ENCODE data around the gene GPR152. TPM values are rescaled to one million over a fixed set of nuclear protein-coding genes. Genes with fewer than 3 reads are reported as not detected.

Gene GPR152
- total and polyA plus RNA-seq, 2 donors (not counting 3 experiments of a cell fraction or from before 2014, with no cell fraction given): not detected

DNA sequence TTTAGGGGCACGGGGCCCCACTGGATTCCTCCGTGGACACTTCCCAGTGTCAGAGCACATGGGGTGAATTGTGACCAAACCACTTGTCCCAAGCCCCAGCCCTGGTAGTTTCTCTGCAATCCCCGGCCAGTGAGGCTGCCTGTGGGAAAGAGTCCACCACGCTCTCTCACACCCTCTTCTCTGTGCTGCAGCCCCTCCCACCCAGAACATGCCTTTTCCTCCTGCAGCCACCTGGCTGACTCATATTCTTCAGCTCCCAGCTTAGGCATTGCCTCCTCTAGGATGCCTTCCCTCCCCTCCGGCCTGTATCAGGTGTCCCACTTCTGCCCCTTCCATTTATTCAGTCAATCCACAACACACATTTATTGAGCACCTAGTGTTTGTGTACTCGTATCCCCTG lies 29.6 kb downstream of the GPR152 start:
- TF ChIP-seq EZH2 (IDR thresholded peaks at IDR 0.05; ENCODE audit: borderline replicate concordance, low read depth, low read length, severe bottlenecking): no peak
- TF ChIP-seq, protein P1, sequence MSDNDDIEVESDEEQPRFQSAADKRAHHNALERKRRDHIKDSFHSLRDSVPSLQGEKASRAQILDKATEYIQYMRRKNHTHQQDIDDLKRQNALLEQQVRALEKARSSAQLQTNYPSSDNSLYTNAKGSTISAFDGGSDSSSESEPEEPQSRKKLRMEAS (IDR thresholded peaks at IDR 0.05; ENCODE audit: insufficient read depth, insufficient read length): no peak
- TF ChIP-seq JUN (IDR thresholded peaks at IDR 0.05; ENCODE audit: borderline replicate concordance, insufficient read depth, insufficient read length, low read depth): no peak
- no peaks in the 10 kb centered on the region for H3K79me2 ChIP-seq (ENCODE audit: control insufficient read depth, insufficient read depth, low read length)
- no peak overlapping the region for H3K4me3 ChIP-seq (replicated peaks in 1 of 3; ENCODE audit: insufficient read depth in 1 of 3, low read depth in 1 of 3, low read length in 3 of 3)
- no peak overlapping the region for H3K27ac ChIP-seq (ENCODE audit: insufficient read depth, low read depth, low read length)
- no peak overlapping the region for H3K9ac ChIP-seq (replicated peaks; ENCODE audit: extremely low read depth, insufficient read depth, low read length)
- intact Hi-C loops (cut with micrococcal nuclease) (no loop called here), dilution Hi-C loops (cut with MboI; ENCODE audit: extremely low pct_ligation_motif_present, low sequenced_read_pairs) (no loop called here)
- no peaks in the 10 kb centered on the region for H3K27me3 ChIP-seq (ENCODE audit: control insufficient read depth in 2 of 2, insufficient read depth in 2 of 2, low read length in 2 of 2)
- FAIRE-seq: no peak
- no peak overlapping the region for H2AFZ ChIP-seq (ENCODE audit: low read depth, low read length)
- H3K4me2 ChIP-seq (ENCODE audit: insufficient read depth, low read length): no peak overlapping the region
- no peaks in the 10 kb centered on the region for H3K9me3 ChIP-seq (replicated peaks; ENCODE audit: control insufficient read depth, insufficient read depth, low read length)
- BruUV-seq (replicated peaks): no TSS peak
- ChIA-PET CTCF (interaction anchor here (1.4 kb wide), 1 partner anchor 21 kb away, joined by 5 read pairs; the partner anchor contains the start of gene PPP1CA), POLR2A (no interaction called here)
- H3K9me1 ChIP-seq (replicated peaks; ENCODE audit: control insufficient read depth, extremely low read depth, insufficient read depth, low read length): no peaks in the 10 kb centered on the region
- no peaks in the 10 kb centered on the region for H3K36me3 ChIP-seq (ENCODE audit: control insufficient read depth in 2 of 2, extremely low read depth in 1 of 2, insufficient read depth in 2 of 2, low read length in 2 of 2)
- DNase-seq (ENCODE audit: low read depth, low spot score): no peak
- peaks cover 4% of the 10 kb centered on the region for H3K4me1 ChIP-seq (ENCODE audit: control insufficient read depth, extremely low read depth, insufficient read depth, low read length)
- H4K20me1 ChIP-seq (replicated peaks; ENCODE audit: control insufficient read depth, extremely low read depth, insufficient read depth, low read length): no peaks in the 10 kb centered on the region

DNA sequence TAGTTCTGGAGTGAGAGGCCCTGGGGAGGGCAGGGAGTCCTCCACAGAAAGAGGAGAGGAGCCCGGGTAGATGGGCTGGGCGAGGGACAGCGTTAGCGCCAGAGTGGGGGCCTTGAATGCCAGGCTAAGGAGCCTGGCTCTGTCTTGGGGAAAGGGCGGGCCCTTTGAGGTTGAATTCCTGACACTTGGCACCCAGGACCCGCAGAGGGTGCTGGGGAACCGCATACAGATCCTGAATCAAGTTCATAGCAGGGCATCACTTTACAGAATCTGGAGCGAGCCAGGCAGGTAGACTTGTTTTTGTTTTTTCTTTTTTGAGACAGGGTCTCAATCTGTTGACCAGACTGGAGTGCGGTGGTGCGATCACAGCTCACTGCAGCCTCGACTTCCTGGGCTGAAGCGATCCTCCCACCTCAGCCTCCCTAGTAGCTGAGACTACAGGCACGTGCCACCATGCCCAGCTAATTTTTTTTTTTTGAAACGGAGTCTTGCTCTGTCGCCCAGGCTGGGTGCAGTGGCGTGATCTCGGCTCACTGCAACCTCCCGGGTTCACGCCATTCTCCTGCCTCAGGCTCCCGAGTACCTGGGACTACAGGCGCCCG lies 31.0 kb downstream of the GPR152 start:
- FAIRE-seq: no peak
- BruUV-seq (replicated peaks): no TSS peak
- no peak overlapping the region for H3K9ac ChIP-seq (replicated peaks; ENCODE audit: extremely low read depth, insufficient read depth, low read length)

More for the DNA sequence above, 31.0 kb downstream of the GPR152 start:
- ChIA-PET POLR2A (interaction anchor here (1.0 kb wide), 1 partner anchor 20 kb away, joined by 8 read pairs; the partner anchor contains the start of gene PPP1CA), CTCF (interaction anchor here (0.9 to 2.7 kb wide), 4 partner anchors 14 to 30 kb away, joined by 3 to 19 read pairs (median 4); partner anchors contain the start of genes PPP1CA and TBC1D10C)
- no peaks in the 10 kb centered on the region for H3K36me3 ChIP-seq (ENCODE audit: control insufficient read depth in 2 of 2, extremely low read depth in 1 of 2, insufficient read depth in 2 of 2, low read length in 2 of 2)
- no peaks in the 10 kb centered on the region for H4K20me1 ChIP-seq (replicated peaks; ENCODE audit: control insufficient read depth, extremely low read depth, insufficient read depth, low read length)
- no peaks in the 10 kb centered on the region for H3K9me3 ChIP-seq (replicated peaks; ENCODE audit: control insufficient read depth, insufficient read depth, low read length)
- peak overlapping the region; percentile 69 for H2AFZ ChIP-seq (ENCODE audit: low read depth, low read length)
- no peak overlapping the region for H3K4me2 ChIP-seq (ENCODE audit: insufficient read depth, low read length)
- DNase-seq (ENCODE audit: low read depth, low spot score): no peak
- H3K9me1 ChIP-seq (replicated peaks; ENCODE audit: control insufficient read depth, extremely low read depth, insufficient read depth, low read length): no peaks in the 10 kb centered on the region
- no peak for TF ChIP-seq FOS (IDR thresholded peaks at IDR 0.05; ENCODE audit: borderline replicate concordance, insufficient read depth, low read length)
- no peak for TF ChIP-seq GATA2 (IDR thresholded peaks at IDR 0.05; ENCODE audit: insufficient read depth, insufficient read length, low read depth, low read length)
- TF ChIP-seq, protein P1 (IDR thresholded peaks at IDR 0.05; ENCODE audit: insufficient read depth, insufficient read length): no peak
- TF ChIP-seq POLR2A (IDR thresholded peaks at IDR 0.05; ENCODE audit: low read depth, low read length): no peak
- TF ChIP-seq MYC (IDR thresholded peaks at IDR 0.05; ENCODE audit: low read depth, low read length): no peak
- TF ChIP-seq, protein P2, sequence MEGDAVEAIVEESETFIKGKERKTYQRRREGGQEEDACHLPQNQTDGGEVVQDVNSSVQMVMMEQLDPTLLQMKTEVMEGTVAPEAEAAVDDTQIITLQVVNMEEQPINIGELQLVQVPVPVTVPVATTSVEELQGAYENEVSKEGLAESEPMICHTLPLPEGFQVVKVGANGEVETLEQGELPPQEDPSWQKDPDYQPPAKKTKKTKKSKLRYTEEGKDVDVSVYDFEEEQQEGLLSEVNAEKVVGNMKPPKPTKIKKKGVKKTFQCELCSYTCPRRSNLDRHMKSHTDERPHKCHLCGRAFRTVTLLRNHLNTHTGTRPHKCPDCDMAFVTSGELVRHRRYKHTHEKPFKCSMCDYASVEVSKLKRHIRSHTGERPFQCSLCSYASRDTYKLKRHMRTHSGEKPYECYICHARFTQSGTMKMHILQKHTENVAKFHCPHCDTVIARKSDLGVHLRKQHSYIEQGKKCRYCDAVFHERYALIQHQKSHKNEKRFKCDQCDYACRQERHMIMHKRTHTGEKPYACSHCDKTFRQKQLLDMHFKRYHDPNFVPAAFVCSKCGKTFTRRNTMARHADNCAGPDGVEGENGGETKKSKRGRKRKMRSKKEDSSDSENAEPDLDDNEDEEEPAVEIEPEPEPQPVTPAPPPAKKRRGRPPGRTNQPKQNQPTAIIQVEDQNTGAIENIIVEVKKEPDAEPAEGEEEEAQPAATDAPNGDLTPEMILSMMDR (IDR thresholded peaks at IDR 0.05; ENCODE audit: extremely low read depth in 1 of 2, insufficient read depth in 1 of 2, low read depth in 1 of 2, low read length in 2 of 2): no peak
- no peak for TF ChIP-seq EZH2 (IDR thresholded peaks at IDR 0.05; ENCODE audit: borderline replicate concordance, low read depth, low read length, severe bottlenecking)
- TF ChIP-seq JUN (IDR thresholded peaks at IDR 0.05; ENCODE audit: borderline replicate concordance, insufficient read depth, insufficient read length, low read depth): no peak
- no peak for TF ChIP-seq POLR2AphosphoS5 (IDR thresholded peaks at IDR 0.05; ENCODE audit: insufficient read depth, low read depth, low read length)
- H3K79me2 ChIP-seq (ENCODE audit: control insufficient read depth, insufficient read depth, low read length): no peaks in the 10 kb centered on the region
- H3K4me3 ChIP-seq (replicated peaks in 1 of 3; ENCODE audit: insufficient read depth in 1 of 3, low read depth in 1 of 3, low read length in 3 of 3): no peak overlapping the region
- no peaks in the 10 kb centered on the region for H3K27me3 ChIP-seq (ENCODE audit: control insufficient read depth in 2 of 2, insufficient read depth in 2 of 2, low read length in 2 of 2)
- H3K4me1 ChIP-seq (ENCODE audit: control insufficient read depth, extremely low read depth, insufficient read depth, low read length): peaks cover 4% of the 10 kb centered on the region
- dilution Hi-C loops (cut with MboI; ENCODE audit: extremely low pct_ligation_motif_present, low sequenced_read_pairs): no loop called here
- H3K27ac ChIP-seq (ENCODE audit: insufficient read depth, low read depth, low read length): no peak overlapping the region
- intact Hi-C loops (cut with micrococcal nuclease): loop anchor here (1.0 to 2.0 kb wide), 2 partner anchors 19 to 43 kb away; no protein-coding TSS in a partner anchor

Measured in endothelial cell of umbilical vein (primary cell).